Liver (tissue), 9 donors: Measurements from ENCODE around the gene MPC1. TPM values are rescaled to one million over a fixed set of nuclear protein-coding genes. Genes with fewer than 3 reads are reported as not detected.

Source experiments
- DNase-seq: peaks from one replicate; pipeline ENCODE4 v3.0.0-alpha.2; 2017; ENCODE audit warnings: low spot score
- H3K27ac ChIP-seq, 2 donors: one replicate each; pipeline ENCODE4 v1.7.0; 2013; ENCODE audit warnings: inconsistent platforms in 2 of 2, low read length in 2 of 2, control low read depth in 1 of 2, low read depth in 1 of 2, mild to moderate bottlenecking in 1 of 2
- H3K27me3 ChIP-seq, 4 donors: one replicate each; pipeline versions ENCODE4 v1.6.1 to v1.7.0; 2013; ENCODE audit warnings: low read length in 3 of 4, inconsistent platforms in 1 of 4, mild to moderate bottlenecking in 1 of 4, moderate library complexity in 1 of 4; ENCODE audit not compliant: control insufficient read depth in 4 of 4, insufficient read depth in 4 of 4
- H3K36me3 ChIP-seq, 4 donors: one replicate each; pipeline versions ENCODE4 v1.6.1 to v1.7.0; 2013; ENCODE audit warnings: low read length in 3 of 4, mild to moderate bottlenecking in 3 of 4, low read depth in 1 of 4, moderate library complexity in 1 of 4; ENCODE audit not compliant: control insufficient read depth in 4 of 4, insufficient read depth in 3 of 4
- H3K4me1 ChIP-seq, 4 donors: one replicate each; pipeline versions ENCODE4 v1.6.1 to v1.7.0; 2013; ENCODE audit warnings: low read length in 3 of 4, mild to moderate bottlenecking in 3 of 4, moderate library complexity in 1 of 4; ENCODE audit not compliant: control insufficient read depth in 4 of 4, insufficient read depth in 4 of 4
- H3K4me3 ChIP-seq, 3 donors: one replicate each; pipeline versions ENCODE4 v1.6.1 to v1.7.0; 2013; ENCODE audit warnings: low read length in 3 of 3, control low read depth in 1 of 3, low read depth in 1 of 3, mild to moderate bottlenecking in 1 of 3
- H3K9ac ChIP-seq, 2 donors: one replicate each; pipeline ENCODE4 v1.7.0; 2013; ENCODE audit warnings: low read length in 2 of 2, mild to moderate bottlenecking in 2 of 2, moderate library complexity in 2 of 2, control low read depth in 1 of 2, low read depth in 1 of 2
- H3K9me3 ChIP-seq, 4 donors: one replicate each; pipeline versions ENCODE4 v1.6.1 to v1.7.0; 2013; ENCODE audit warnings: low read length in 3 of 4; ENCODE audit not compliant: control insufficient read depth in 4 of 4
- EGR1 ChIP-seq, 2 donors: IDR thresholded peaks; 2 replicates each; pipeline ENCODE4 v1.6.1; 2016 to 2018; ENCODE audit warnings: antibody characterized with exemption in 2 of 2, low read depth in 2 of 2
- FOXA1 ChIP-seq: IDR thresholded peaks from 2 replicates; pipeline ENCODE4 v1.6.1; 2016; ENCODE audit warnings: antibody characterized with exemption
- FOXA2 ChIP-seq: IDR thresholded peaks from 2 replicates; pipeline ENCODE4 v1.6.1; 2016; ENCODE audit warnings: antibody characterized with exemption
- HNF4A ChIP-seq, 2 donors: conservative IDR thresholded peaks; 2 replicates each; pipeline ENCODE4 v1.6.1; 2016; ENCODE audit warnings: antibody characterized with exemption in 2 of 2, mild to moderate bottlenecking in 2 of 2
- HNF4G ChIP-seq: IDR thresholded peaks from 2 replicates; pipeline ENCODE4 v1.6.1; 2016; ENCODE audit warnings: antibody characterized with exemption
- JUND ChIP-seq, 2 donors: IDR thresholded peaks; 2 replicates each; pipeline ENCODE4 v1.6.1; 2016; ENCODE audit warnings: antibody characterized with exemption in 2 of 2
- MAX ChIP-seq: IDR thresholded peaks from 2 replicates; pipeline ENCODE4 v1.6.1; 2016; ENCODE audit warnings: antibody characterized with exemption
- NR2F2 ChIP-seq: IDR thresholded peaks from 2 replicates; pipeline ENCODE4 v1.6.1; 2016; ENCODE audit warnings: antibody characterized with exemption
- RXRA ChIP-seq, 2 donors: IDR thresholded peaks; 2 replicates each; pipeline ENCODE4 v1.6.1; 2017 to 2018; ENCODE audit warnings: antibody characterized with exemption in 2 of 2, mild to moderate bottlenecking in 1 of 2
- SP1 ChIP-seq: IDR thresholded peaks from 2 replicates; pipeline ENCODE4 v1.6.1; 2018; ENCODE audit warnings: antibody characterized with exemption, mild to moderate bottlenecking
- TAF1 ChIP-seq: conservative IDR thresholded peaks from 2 replicates; pipeline ENCODE4 v1.6.1; 2016; ENCODE audit warnings: antibody characterized with exemption, mild to moderate bottlenecking
- YY1 ChIP-seq: IDR thresholded peaks from 2 replicates; pipeline ENCODE4 v1.6.1; 2016; ENCODE audit warnings: antibody characterized with exemption, mild to moderate bottlenecking
- WGBS: extraction: QIAGEN DNeasy Blood & Tissue Kit; methylation state at CpG from one replicate; pipeline ENCODE4 v1.1.7; 2013; 5-methylcytosine and 5-hydroxymethylcytosine counted together
- polyA plus RNA-seq, 2 donors: library from polyadenylated mRNA; stranded (reverse) in 1 of 2; unstranded in 1 of 2; fragments of 200-250 nt in 1 of 2; fragments of >200 nt in 1 of 2; fragmentation: Nextera tagmentation in 1 of 2; extraction: Ambion mirVana in 1 of 2; gene quantifications; one replicate each; pipeline versions ENCODE4 v1.2.1 to v1.2.3, GENCODE V29; 2013 to 2015
- total RNA-seq, 2 donors: library from RNA; depleted of rRNA; stranded (reverse); fragments of >200 nt; gene quantifications; one replicate each; pipeline ENCODE4 v1.2.3, GENCODE V29; 2014
- TF ChIP-seq, protein P1 (sequence below): IDR thresholded peaks from 2 replicates; pipeline ENCODE4 v1.6.1; 2016; ENCODE audit warnings: antibody characterized with exemption
- TF ChIP-seq, protein P2 (sequence below): IDR thresholded peaks from 2 replicates; pipeline ENCODE4 v1.6.1; 2016; ENCODE audit warnings: antibody characterized with exemption
- TF ChIP-seq, protein P3 (sequence below): fragments of 150-350 bp; IDR thresholded peaks from 2 replicates; pipeline ENCODE4 v1.5.1; 2017; ENCODE audit warnings: improper control_type of control experiment, low read depth, low read length; ENCODE audit not compliant: missing input control
- donor health status: healthy.
- donor health status: healthy.
- donor health status: healthy.
- donor health status: healthy.
- donor health status: healthy.

The MPC1 gene
- total and polyA plus RNA-seq, 4 donors: 79.7 to 478 (median 237) TPM

- H3K4me3 ChIP-seq: no peak overlapping the region
- no peak overlapping the region for H3K9ac ChIP-seq
- H3K9me3 ChIP-seq: no peaks in the 10 kb centered on the region
- TF ChIP-seq MAX (no peak), NR2F2 (no peak), HNF4A (conservative IDR thresholded peaks at IDR 0.05) (no peak), RXRA (IDR thresholded peaks at IDR 0.05) (no peak), FOXA1 (no peak), YY1 (no peak), EGR1 (IDR thresholded peaks at IDR 0.05; ENCODE audit: low read depth in 2 of 2) (no peak), FOXA2 (no peak), JUND (IDR thresholded peaks at IDR 0.05) (no peak), HNF4G (no peak), TAF1 (no peak), SP1 (no peak)
- TF ChIP-seq, protein P1, sequence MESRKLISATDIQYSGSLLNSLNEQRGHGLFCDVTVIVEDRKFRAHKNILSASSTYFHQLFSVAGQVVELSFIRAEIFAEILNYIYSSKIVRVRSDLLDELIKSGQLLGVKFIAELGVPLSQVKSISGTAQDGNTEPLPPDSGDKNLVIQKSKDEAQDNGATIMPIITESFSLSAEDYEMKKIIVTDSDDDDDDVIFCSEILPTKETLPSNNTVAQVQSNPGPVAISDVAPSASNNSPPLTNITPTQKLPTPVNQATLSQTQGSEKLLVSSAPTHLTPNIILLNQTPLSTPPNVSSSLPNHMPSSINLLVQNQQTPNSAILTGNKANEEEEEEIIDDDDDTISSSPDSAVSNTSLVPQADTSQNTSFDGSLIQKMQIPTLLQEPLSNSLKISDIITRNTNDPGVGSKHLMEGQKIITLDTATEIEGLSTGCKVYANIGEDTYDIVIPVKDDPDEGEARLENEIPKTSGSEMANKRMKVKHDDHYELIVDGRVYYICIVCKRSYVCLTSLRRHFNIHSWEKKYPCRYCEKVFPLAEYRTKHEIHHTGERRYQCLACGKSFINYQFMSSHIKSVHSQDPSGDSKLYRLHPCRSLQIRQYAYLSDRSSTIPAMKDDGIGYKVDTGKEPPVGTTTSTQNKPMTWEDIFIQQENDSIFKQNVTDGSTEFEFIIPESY: no peak
- TF ChIP-seq, protein P2, sequence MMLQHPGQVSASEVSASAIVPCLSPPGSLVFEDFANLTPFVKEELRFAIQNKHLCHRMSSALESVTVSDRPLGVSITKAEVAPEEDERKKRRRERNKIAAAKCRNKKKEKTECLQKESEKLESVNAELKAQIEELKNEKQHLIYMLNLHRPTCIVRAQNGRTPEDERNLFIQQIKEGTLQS: no peak
- H3K27me3 ChIP-seq: no peaks in the 10 kb centered on the region
- 93% methylated on average over 15 of the region's 15 CpGs for WGBS
- peaks cover 0 to 12% (median 2%) of the 10 kb centered on the region in 4 donors for H3K4me1 ChIP-seq
- H3K27ac ChIP-seq: no peak overlapping the region
- no peak for DNase-seq
- H3K36me3 ChIP-seq: peaks cover 0 to 8% (median 0%) of the 10 kb centered on the region in 4 donors
Measured at GRCh38 chr6:166419717-166420116, 37.0 kb upstream of the MPC1 start.

GRCh38 chr6:166419286-166419685 is 36.5 kb upstream of the MPC1 start:
- no peak for DNase-seq
- WGBS: 81% methylated on average over 7 of the region's 7 CpGs

DNA sequence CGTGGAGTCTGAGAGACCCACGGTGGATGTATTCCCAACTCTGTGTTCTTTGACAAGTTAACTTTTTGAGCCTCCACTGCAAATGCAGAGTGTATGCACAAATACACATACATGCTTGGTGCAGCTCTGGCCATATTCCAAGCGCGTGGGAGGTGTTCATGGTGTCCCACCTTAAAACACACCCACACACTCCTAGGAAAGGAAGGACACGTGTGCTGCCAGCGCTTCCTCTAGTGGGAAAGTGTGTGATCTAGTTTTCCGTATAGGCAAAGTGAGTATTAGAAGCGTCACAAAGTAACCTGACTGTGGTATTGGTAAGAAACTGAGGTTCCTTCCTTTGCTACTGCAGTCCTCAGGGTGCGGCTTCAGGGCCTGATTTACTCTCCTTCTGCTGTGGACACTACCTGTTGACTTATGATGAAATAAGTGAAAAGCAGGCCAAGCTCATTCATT is 36.0 kb upstream of the MPC1 start:
- no peaks in the 10 kb centered on the region for H3K27me3 ChIP-seq

More at GRCh38 chr6:166419286-166419685, 36.5 kb upstream of the MPC1 start:
- H3K27ac ChIP-seq: no peak overlapping the region
- H3K27me3 ChIP-seq: no peaks in the 10 kb centered on the region
- TF ChIP-seq, protein P2: no peak
- TF ChIP-seq FOXA2: no peak
- TF ChIP-seq NR2F2: no peak
- H3K4me3 ChIP-seq: no peak overlapping the region
- peaks cover 0 to 8% (median 0%) of the 10 kb centered on the region in 4 donors for H3K36me3 ChIP-seq
- no peak overlapping the region for H3K9ac ChIP-seq
- H3K9me3 ChIP-seq: no peaks in the 10 kb centered on the region
- H3K4me1 ChIP-seq: peaks cover 0 to 12% (median 2%) of the 10 kb centered on the region in 4 donors

More for the DNA sequence above, 36.0 kb upstream of the MPC1 start:
- H3K9ac ChIP-seq: no peak overlapping the region
- H3K4me3 ChIP-seq: no peak overlapping the region
- no peak overlapping the region for H3K27ac ChIP-seq
- H3K9me3 ChIP-seq: no peaks in the 10 kb centered on the region
- DNase-seq: no peak
- H3K4me1 ChIP-seq: peaks cover 0 to 12% (median 2%) of the 10 kb centered on the region in 4 donors
- peaks cover 0 to 8% (median 0%) of the 10 kb centered on the region in 4 donors for H3K36me3 ChIP-seq
- TF ChIP-seq, protein P3, sequence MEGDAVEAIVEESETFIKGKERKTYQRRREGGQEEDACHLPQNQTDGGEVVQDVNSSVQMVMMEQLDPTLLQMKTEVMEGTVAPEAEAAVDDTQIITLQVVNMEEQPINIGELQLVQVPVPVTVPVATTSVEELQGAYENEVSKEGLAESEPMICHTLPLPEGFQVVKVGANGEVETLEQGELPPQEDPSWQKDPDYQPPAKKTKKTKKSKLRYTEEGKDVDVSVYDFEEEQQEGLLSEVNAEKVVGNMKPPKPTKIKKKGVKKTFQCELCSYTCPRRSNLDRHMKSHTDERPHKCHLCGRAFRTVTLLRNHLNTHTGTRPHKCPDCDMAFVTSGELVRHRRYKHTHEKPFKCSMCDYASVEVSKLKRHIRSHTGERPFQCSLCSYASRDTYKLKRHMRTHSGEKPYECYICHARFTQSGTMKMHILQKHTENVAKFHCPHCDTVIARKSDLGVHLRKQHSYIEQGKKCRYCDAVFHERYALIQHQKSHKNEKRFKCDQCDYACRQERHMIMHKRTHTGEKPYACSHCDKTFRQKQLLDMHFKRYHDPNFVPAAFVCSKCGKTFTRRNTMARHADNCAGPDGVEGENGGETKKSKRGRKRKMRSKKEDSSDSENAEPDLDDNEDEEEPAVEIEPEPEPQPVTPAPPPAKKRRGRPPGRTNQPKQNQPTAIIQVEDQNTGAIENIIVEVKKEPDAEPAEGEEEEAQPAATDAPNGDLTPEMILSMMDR: no peak
- TF ChIP-seq FOXA1 (peak; percentile 18), FOXA2 (peak; percentile 18)
- 85% methylated on average over 9 of the region's 9 CpGs for WGBS
